Thoracic aorta endothelial cell (primary cell): ENCODE measurements around the gene METTL14. TPM values are rescaled to one million over a fixed set of nuclear protein-coding genes. Genes with fewer than 3 reads are reported as not detected.

Experiments used
- small RNA-seq: library from RNA; depleted of rRNA; stranded (forward); fragments of <200 nt; gene quantifications from one replicate; pipeline ENCODE3, GENCODE V24; 2012
- total RNA-seq: library from RNA; depleted of rRNA; stranded (reverse); fragments of >200 nt; gene quantifications from 2 replicates; pipeline ENCODE4 v1.2.3, GENCODE V29; 2012

Gene METTL14
- 28.6 and 30.5 TPM in 2 replicates for total RNA-seq

DNA sequence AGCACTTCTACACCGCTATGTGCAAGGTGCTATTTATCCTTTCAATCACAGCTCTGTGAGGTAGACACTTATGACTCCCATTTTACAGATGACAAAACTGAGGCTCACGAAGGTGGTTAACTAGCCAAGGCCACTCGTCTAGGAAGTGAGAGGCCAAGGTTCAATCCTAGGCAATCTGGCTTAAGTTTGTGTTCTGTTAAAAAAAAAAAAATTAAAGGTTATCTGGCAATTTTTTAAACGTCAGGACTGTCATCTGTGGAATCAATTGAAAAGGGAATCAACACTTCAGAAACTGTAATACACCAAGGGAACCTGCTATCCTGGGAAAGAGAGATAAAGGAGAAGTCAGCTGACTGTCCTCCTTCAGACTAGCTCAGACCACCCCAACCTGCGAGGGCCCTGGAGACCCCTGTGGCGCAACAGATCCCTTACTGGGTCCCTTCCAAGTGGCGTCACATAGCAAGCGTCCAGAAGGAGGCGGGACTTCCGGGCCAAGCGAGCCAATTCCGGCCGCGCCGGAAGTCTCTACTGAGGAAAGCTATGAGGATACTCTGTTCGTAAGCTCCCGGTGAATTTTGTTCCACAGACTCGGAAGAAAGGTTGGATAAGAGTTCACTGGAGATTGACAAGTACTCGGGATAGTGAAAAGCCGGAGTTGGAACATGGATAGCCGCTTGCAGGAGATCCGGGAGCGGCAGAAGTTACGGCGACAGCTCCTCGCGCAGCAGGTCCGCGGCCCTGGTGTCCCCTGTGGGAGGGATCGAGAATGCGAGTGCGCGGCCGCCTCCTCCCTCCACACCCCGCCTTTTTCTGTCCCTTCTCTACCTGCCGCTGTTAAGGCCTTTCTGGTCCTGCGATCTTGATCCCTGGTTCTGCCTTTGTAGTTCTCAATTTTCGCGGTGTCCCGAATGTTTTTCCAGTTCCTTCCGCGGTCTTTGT lies at the start of gene METTL14:
TSS of gene METTL14 (plus strand) at position 520 of the 939 bp plus-strand sequence. CDS start at position 663, 143 bp downstream.

Small RNAs within 50 kb of the gene (small RNA-seq; reads per million reads assigned to genes)
- not detected for gene SEPT14P4

Other genes starting within 250 kb of the METTL14 start
- gene SEC24D, start 150.7 kb downstream of the METTL14 start, total RNA-seq = 110 TPM in 2 replicates
- gene SYNPO2, start 203.5 kb downstream of the METTL14 start, total RNA-seq = 0.14 and 0.27 TPM in 2 replicates